Stimulated activated CD4-positive, alpha-beta T cell treated with anti-CD3 and anti-CD28 coated beads, Interleukin-2, amount 100 ng/mL, for 48 hours (primary cell): ENCODE results near the gene GRPEL1.
"Not testable (repeated sequence)": the region's sequence is repeated elsewhere in the genome, so short reads cannot be mapped to it uniquely, and the experiment has no call there.

Experiments
- DNase-seq, 2 donors: peaks; one replicate each; pipeline ENCODE4 v3.0.0-alpha.2; 2020

The GRPEL1 gene

GRCh38 chr4:7089213-7089986 lies 21.5 kb upstream of the GRPEL1 start:
- no peak for DNase-seq

GRCh38 chr4:7087036-7087435 lies 19.2 kb upstream of the GRPEL1 start:
- no peak for DNase-seq

GRCh38 chr4:7086384-7086783 lies 18.5 kb upstream of the GRPEL1 start:
- no peak for DNase-seq

- not testable (repeated sequence) for DNase-seq
These were observed 16.7 kb upstream of the GRPEL1 start for GRCh38 chr4:7084564-7084961.

- no peak for DNase-seq
These were observed 16.0 kb upstream of the GRPEL1 start for GRCh38 chr4:7083597-7084563.

GRCh38 chr4:7079909-7080308 lies 12.0 kb upstream of the GRPEL1 start:
- not testable (repeated sequence) for DNase-seq

GRCh38 chr4:7079483-7079882 lies 11.6 kb upstream of the GRPEL1 start:
- not testable (repeated sequence) for DNase-seq

GRCh38 chr4:7078025-7078424 lies 10.2 kb upstream of the GRPEL1 start:
- DNase-seq = no peak

GRCh38 chr4:7077371-7077770 lies 9.5 kb upstream of the GRPEL1 start:
- no peak for DNase-seq

GRCh38 chr4:7076696-7077082 lies 8.8 kb upstream of the GRPEL1 start:
- no peak for DNase-seq

GRCh38 chr4:7075962-7076695 lies 8.3 kb upstream of the GRPEL1 start:
- no peak for DNase-seq

GRCh38 chr4:7074426-7074825 lies 6.6 kb upstream of the GRPEL1 start:
- DNase-seq = no peak

GRCh38 chr4:7073526-7074390 lies 5.9 kb upstream of the GRPEL1 start:
- DNase-seq = no peak

- DNase-seq = no peak
These were observed 5.2 kb upstream of the GRPEL1 start for GRCh38 chr4:7073059-7073458.

- DNase-seq = peak; percentile 87 to 88
These were observed 3.1 kb upstream of the GRPEL1 start for GRCh38 chr4:7070729-7071511.

GRCh38 chr4:7068883-7069282 lies 1.0 kb upstream of the GRPEL1 start:
- DNase-seq = no peak

- DNase-seq = no peak
These were observed 497 bp upstream of the GRPEL1 start for GRCh38 chr4:7068279-7068842.

GRCh38 chr4:7067126-7067451 lies 775 bp downstream of the GRPEL1 start:
- no peak for DNase-seq

- DNase-seq = no peak
These were observed 1.4 kb downstream of the GRPEL1 start for GRCh38 chr4:7066493-7066892.

- no peak for DNase-seq
These were observed 1.9 kb downstream of the GRPEL1 start for GRCh38 chr4:7066006-7066405.

- DNase-seq = no peak
These were observed 4.5 kb downstream of the GRPEL1 start for GRCh38 chr4:7063362-7063761.
